GM23248 (cell line): ENCODE results near the gene HOMEZ. TPM values are rescaled to one million over a fixed set of nuclear protein-coding genes. Genes with fewer than 3 reads are reported as not detected.

Experiments used
- DNase-seq: peaks from one replicate; pipeline ENCODE4 v3.0.0-alpha.2; 2015
- H2AFZ ChIP-seq: fragments of 200-600 bp; sonication (generic); 2 replicates; pipeline ENCODE4 v1.6.1; 2016; ENCODE audit warnings: antibody characterized with exemption
- H3F3A ChIP-seq: fragments of 200-600 bp; sonication (generic); 2 replicates; pipeline ENCODE4 v1.6.1; 2016; ENCODE audit warnings: mild to moderate bottlenecking, antibody characterized with exemption, mixed run types; ENCODE audit not compliant: insufficient read depth
- H3K27ac ChIP-seq: fragments of 200-600 bp; sonication (generic); 2 replicates; pipeline ENCODE4 v1.5.1; 2016; ENCODE audit warnings: mild to moderate bottlenecking
- H3K27me3 ChIP-seq: fragments of 200-600 bp; sonication (generic); replicated peaks from 2 replicates; pipeline ENCODE4 v1.6.1; 2016; ENCODE audit warnings: mild to moderate bottlenecking; ENCODE audit not compliant: insufficient read depth
- H3K36me3 ChIP-seq: fragments of 200-600 bp; sonication (generic); 2 replicates; pipeline ENCODE4 v1.6.1; 2016; ENCODE audit warnings: low read depth, mild to moderate bottlenecking
- H3K4me1 ChIP-seq: fragments of 200-600 bp; sonication (generic); 2 replicates; pipeline ENCODE4 v1.6.1; 2016; ENCODE audit warnings: mild to moderate bottlenecking; ENCODE audit not compliant: insufficient read depth
- H3K4me2 ChIP-seq: fragments of 200-600 bp; sonication (generic); one replicate; pipeline ENCODE4 v1.6.1; 2016; ENCODE audit warnings: mild to moderate bottlenecking; ENCODE audit not compliant: unreplicated experiment
- H3K4me3 ChIP-seq: fragments of 200-600 bp; sonication (generic); 2 replicates; pipeline ENCODE4 v1.5.1; 2016; ENCODE audit warnings: mild to moderate bottlenecking
- H3K79me2 ChIP-seq: fragments of 200-600 bp; sonication (generic); 2 replicates; pipeline ENCODE4 v1.6.1; 2016; ENCODE audit warnings: mild to moderate bottlenecking; ENCODE audit not compliant: insufficient read depth
- H3K9ac ChIP-seq: fragments of 200-600 bp; sonication (generic); 2 replicates; pipeline ENCODE4 v1.6.1; 2016; ENCODE audit warnings: mild to moderate bottlenecking
- H3K9me2 ChIP-seq: fragments of 200-600 bp; sonication (generic); 2 replicates; pipeline ENCODE4 v1.6.1; 2016; ENCODE audit warnings: mixed run types, mild to moderate bottlenecking, moderate library complexity; ENCODE audit not compliant: insufficient read depth
- H3K9me3 ChIP-seq: fragments of 200-600 bp; sonication (generic); one replicate; pipeline ENCODE4 v1.6.1; 2017; ENCODE audit warnings: low read depth
- H4K20me1 ChIP-seq: fragments of 200-600 bp; sonication (generic); 2 replicates; pipeline ENCODE4 v1.6.0; 2016; ENCODE audit not compliant: insufficient read depth
- EZH2 ChIP-seq: fragments of 200-600 bp; sonication (generic); IDR thresholded peaks from 2 replicates; pipeline ENCODE4 v1.6.1; 2018; ENCODE audit warnings: antibody characterized with exemption, mild to moderate bottlenecking; ENCODE audit not compliant: insufficient read depth, poor library complexity, severe bottlenecking
- EZH2phosphoT487 ChIP-seq: fragments of 200-600 bp; sonication (generic); IDR thresholded peaks from 2 replicates; pipeline ENCODE4 v1.6.1; 2018; ENCODE audit warnings: antibody characterized with exemption, moderate library complexity, mild to moderate bottlenecking, low read depth; ENCODE audit not compliant: insufficient read depth
- WGBS, 2 experiments: methylation state at CpG; one replicate each; pipeline ENCODE4 v1.1.6; 2015 to 2017; ENCODE audit warnings: low lambda C conversion rate in 2 of 2, low coverage in 1 of 2; ENCODE audit errors: missing lambda C conversion rate in 2 of 2; 5-methylcytosine and 5-hydroxymethylcytosine counted together
- in situ Hi-C: fragments of 300-500 bp; cut with MboI; formaldehyde crosslinking; loops from 2 replicates; pipeline ENCODE4 v1.15.0; 2020
- polyA plus RNA-seq: library from polyadenylated mRNA; unstranded; fragments of >200 nt; fragmentation: Nextera tagmentation; extraction: Ambion mirVana; gene quantifications from 2 replicates; pipeline ENCODE4 v1.2.1, GENCODE V29; 2016
- total RNA-seq: library from RNA; depleted of rRNA; stranded (reverse); fragments of >200 nt; shearing (Covaris generic); gene quantifications from 2 replicates; pipeline ENCODE4 v1.2.3, GENCODE V29; 2014

HOMEZ gene
- total and polyA plus RNA-seq, 2 experiments from 2014 or later, result 5.8 to 7.6 TPM

DNA sequence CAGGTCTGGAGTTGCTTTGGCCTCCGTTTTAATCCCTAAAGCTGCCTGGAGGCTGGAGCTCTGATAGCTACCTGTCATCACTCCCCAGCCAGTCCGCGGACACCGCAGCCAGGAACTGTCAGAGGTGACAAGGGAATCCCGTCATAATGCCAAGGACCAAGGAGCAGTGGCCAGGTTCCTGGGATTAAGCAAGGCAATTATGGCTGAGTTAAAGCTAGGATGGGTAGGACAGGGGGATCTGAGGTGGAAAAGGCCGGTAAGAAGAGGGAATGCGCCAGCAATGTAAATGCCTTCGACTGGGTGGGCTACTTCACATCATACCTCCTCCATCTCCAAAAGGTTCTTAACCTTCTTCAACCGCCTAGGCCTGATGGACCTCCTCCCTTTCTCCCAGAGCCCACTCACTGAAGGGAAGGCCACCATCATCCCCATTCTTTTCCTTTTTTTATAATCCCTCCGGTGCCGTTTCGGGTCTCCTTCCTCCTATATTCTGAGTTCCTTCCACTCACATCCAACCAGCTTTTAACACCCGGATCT is 14.8 kb upstream of the HOMEZ start:
- H3K36me3 ChIP-seq, result no peaks in the 10 kb centered on the region
- peak overlapping the region; percentile 97 for H3K27ac ChIP-seq
- H4K20me1 ChIP-seq, result no peaks in the 10 kb centered on the region
- peak overlapping the region; percentile 75 for H3K4me3 ChIP-seq
- H3K4me1 ChIP-seq, result peaks cover 29% of the 10 kb centered on the region
- WGBS, 2 experiments, result 1 to 2% methylated on average over 12 to 13 of the region's 13 CpGs
- in situ Hi-C loops, result no loop called here
- no peaks in the 10 kb centered on the region for H3K9me2 ChIP-seq
- H3K27me3 ChIP-seq, result no peaks in the 10 kb centered on the region
- no peaks in the 10 kb centered on the region for H3K79me2 ChIP-seq
- peak; percentile 64 for DNase-seq
- peaks cover 37% of the 10 kb centered on the region for H3F3A ChIP-seq
- no peak for TF ChIP-seq EZH2
- TF ChIP-seq EZH2phosphoT487, result no peak
- H3K9me3 ChIP-seq, result no peaks in the 10 kb centered on the region
- H3K9ac ChIP-seq, result peak overlapping the region; percentile 95
- H3K4me2 ChIP-seq, result peak overlapping the region; percentile 85
- H2AFZ ChIP-seq, result peak overlapping the region; percentile 66

DNA sequence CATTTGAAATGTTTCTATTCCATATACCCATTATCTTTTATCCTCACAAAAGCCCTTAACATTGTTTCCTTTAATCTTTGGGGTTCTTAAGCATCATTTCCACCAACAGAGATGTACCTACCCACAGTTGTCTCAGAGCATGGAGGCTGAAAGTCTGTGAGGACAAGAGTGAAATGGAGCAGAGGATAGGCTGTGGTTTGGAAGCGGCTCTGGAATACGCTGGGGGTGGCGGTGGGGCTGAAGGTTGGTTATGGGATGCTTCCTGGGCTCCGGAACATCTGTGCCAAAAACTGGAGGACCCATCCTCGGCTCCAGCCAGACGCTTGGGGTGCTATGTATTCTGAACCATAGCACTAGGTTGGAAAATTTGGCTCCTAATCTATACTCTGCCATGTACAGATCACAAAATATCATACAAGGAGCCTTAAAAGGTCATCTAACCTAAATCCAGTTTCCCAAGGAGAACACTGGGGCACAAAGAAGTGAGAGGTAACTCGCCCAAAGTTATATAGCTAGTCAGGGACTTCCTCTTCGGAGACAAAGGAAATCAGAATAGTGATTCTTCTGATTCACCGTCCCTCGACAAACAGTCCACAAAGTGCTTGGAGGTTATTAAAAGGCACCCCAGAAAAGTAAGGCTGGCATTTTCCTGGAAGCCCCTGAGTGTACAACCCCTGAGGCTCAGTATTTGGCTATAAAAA is 14.2 kb upstream of the HOMEZ start:
- H3K9me3 ChIP-seq, result no peaks in the 10 kb centered on the region
- H3K4me2 ChIP-seq, result peak overlapping the region; percentile 85
- H3K79me2 ChIP-seq, result no peaks in the 10 kb centered on the region
- peak overlapping the region; percentile 66 for H2AFZ ChIP-seq
- H4K20me1 ChIP-seq, result no peaks in the 10 kb centered on the region
- H3K9ac ChIP-seq, result peak overlapping the region; percentile 95
- H3F3A ChIP-seq, result peaks cover 37% of the 10 kb centered on the region
- no peaks in the 10 kb centered on the region for H3K36me3 ChIP-seq
- peak overlapping the region; percentile 75 for H3K4me3 ChIP-seq
- H3K27me3 ChIP-seq, result no peaks in the 10 kb centered on the region
- TF ChIP-seq EZH2phosphoT487 (no peak), EZH2 (no peak)
- DNase-seq, result no peak
- in situ Hi-C loops, result no loop called here
- 58 to 62% methylated on average over 10 of the region's 10 CpGs for WGBS, 2 experiments
- no peaks in the 10 kb centered on the region for H3K9me2 ChIP-seq
- peak overlapping the region; percentile 97 for H3K27ac ChIP-seq
- peaks cover 31% of the 10 kb centered on the region for H3K4me1 ChIP-seq

DNA sequence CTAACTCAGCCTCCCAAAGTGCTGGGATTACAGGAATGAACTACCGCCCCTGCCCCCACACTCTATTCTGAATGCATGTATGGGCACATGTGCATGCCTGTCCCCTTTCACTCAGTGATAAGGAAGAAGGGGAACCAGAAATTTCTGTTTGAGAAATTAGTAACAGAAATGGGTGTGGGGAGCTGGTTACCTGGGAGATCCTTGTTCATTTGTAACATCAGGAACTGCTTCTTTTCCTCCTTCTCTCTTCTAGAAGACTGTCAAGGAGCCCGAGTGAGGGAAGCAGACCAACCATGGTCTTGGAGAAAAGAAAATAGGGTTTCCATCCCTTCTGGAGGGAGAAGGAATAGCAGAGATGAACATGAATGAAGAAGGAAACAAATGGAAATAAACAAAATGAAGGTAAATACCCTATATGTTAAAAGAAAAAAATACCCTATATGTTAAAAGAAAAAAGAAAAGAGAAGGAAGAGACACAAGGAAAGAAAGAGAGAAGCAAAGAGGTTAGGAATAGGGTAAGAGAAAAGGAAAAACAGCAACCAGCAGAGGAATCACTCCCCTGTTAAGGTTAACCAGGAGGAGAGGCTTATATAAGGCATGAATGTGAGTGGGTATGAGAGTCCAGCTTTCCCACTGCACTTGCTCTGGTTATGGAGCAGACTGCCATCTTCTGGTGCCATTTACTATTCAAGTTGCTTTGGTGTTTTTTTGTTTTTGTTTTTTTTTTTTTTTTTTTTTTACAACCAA is 13.5 kb upstream of the HOMEZ start:
- Histone ChIP-seq H3K9ac (peak overlapping the region; percentile 79), H3K4me2 (peak overlapping the region; percentile 85), H3K9me2 (no peaks in the 10 kb centered on the region), H3K27ac (peak overlapping the region; percentile 97), H3K79me2 (no peaks in the 10 kb centered on the region), H3K27me3 (no peaks in the 10 kb centered on the region), H3F3A (peaks cover 37% of the 10 kb centered on the region), H3K4me1 (peaks cover 32% of the 10 kb centered on the region), H2AFZ (no peak overlapping the region), H3K9me3 (no peaks in the 10 kb centered on the region), H3K36me3 (no peaks in the 10 kb centered on the region), H3K4me3 (peak overlapping the region; percentile 33), H4K20me1 (no peaks in the 10 kb centered on the region)
- TF ChIP-seq EZH2 (no peak), EZH2phosphoT487 (no peak)
- DNase-seq, result peak; percentile 81
- in situ Hi-C loops, result no loop called here
- 82 to 85% methylated on average over 2 of the region's 2 CpGs for WGBS, 2 experiments

DNA sequence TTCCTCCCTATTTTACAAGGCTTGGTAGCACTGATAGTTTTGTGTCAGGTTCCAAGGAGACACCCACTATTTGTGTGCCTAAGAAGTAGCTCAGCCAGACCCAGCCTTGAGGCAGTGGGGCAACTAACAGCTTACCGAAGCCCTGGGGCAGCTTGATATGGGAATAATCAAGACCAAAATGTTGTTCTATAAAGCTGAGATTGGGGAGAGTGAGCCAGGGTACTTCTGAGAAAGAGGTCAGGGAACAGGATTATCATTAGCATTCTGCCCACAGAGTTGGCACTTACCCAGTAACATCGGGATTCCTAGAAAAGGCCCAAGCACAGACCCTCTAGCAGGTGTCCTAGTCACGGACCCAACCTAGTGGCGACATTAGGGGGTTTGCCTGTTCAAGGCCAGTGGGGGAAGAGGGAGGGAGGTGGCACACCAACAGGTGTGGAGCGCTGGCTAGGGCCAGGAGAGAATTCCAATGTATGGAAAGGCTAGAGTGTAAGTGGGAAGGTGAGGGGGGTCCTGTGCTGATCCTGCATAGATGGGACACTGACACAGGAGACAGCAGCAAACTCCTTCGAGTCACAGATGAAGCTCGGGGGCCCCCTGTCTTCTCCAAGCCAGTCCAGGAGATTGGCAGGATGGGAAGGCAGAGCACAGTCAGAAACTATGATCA is 11.8 kb upstream of the HOMEZ start:
- in situ Hi-C loops, result no loop called here
- Histone ChIP-seq H2AFZ (no peak overlapping the region), H3K4me2 (no peak overlapping the region), H3K9ac (peak overlapping the region; percentile 79), H3K9me3 (no peaks in the 10 kb centered on the region), H3K27ac (peak overlapping the region; percentile 97), H3K4me3 (no peak overlapping the region), H3K79me2 (no peaks in the 10 kb centered on the region), H3K9me2 (no peaks in the 10 kb centered on the region), H3K4me1 (peaks cover 32% of the 10 kb centered on the region), H4K20me1 (no peaks in the 10 kb centered on the region), H3K27me3 (no peaks in the 10 kb centered on the region), H3K36me3 (no peaks in the 10 kb centered on the region), H3F3A (peaks cover 37% of the 10 kb centered on the region)
- DNase-seq, result no peak
- 92 to 93% methylated on average over 7 of the region's 7 CpGs for WGBS, 2 experiments
- TF ChIP-seq EZH2phosphoT487 (no peak), EZH2 (no peak)
